Glutamatergic neuron (in vitro differentiated cells): ENCODE measurements around the gene CHCHD10. TPM values are rescaled to one million over a fixed set of nuclear protein-coding genes. Genes with fewer than 3 reads are reported as not detected.

Experiments
- DNase-seq: peaks from one replicate; pipeline ENCODE4 v3.0.0; 2022
- H3K27ac Mint-ChIP-seq: one replicate; pipeline ENCODE4 v1.8.0; 2020; ENCODE audit warnings: mild to moderate bottlenecking, mixed read lengths, inconsistent platforms; ENCODE audit not compliant: unreplicated experiment
- H3K27me3 Mint-ChIP-seq: one replicate; pipeline ENCODE4 v1.8.0; 2020; ENCODE audit warnings: mild to moderate bottlenecking, moderate library complexity, mixed read lengths, inconsistent platforms; ENCODE audit not compliant: unreplicated experiment
- H3K36me3 Mint-ChIP-seq: one replicate; pipeline ENCODE4 v1.8.0; 2020; ENCODE audit warnings: mild to moderate bottlenecking, mixed read lengths, inconsistent platforms; ENCODE audit not compliant: unreplicated experiment
- H3K4me1 Mint-ChIP-seq: one replicate; pipeline ENCODE4 v1.8.0; 2020; ENCODE audit warnings: mild to moderate bottlenecking, low read depth, mixed read lengths, inconsistent platforms; ENCODE audit not compliant: unreplicated experiment
- H3K4me3 Mint-ChIP-seq: one replicate; pipeline ENCODE4 v1.8.0; 2020; ENCODE audit warnings: mild to moderate bottlenecking, mixed read lengths, inconsistent platforms; ENCODE audit not compliant: unreplicated experiment
- H3K9me3 Mint-ChIP-seq: one replicate; pipeline ENCODE4 v1.8.0; 2020; ENCODE audit warnings: mild to moderate bottlenecking, moderate library complexity, mixed read lengths, inconsistent platforms; ENCODE audit not compliant: unreplicated experiment
- CTCF ChIP-seq: fragments of 200-600 bp; sonication (generic); IDR thresholded peaks from one replicate; pipeline ENCODE4 v1.5.0; 2021; ENCODE audit not compliant: partially characterized antibody, unreplicated experiment
- total RNA-seq: library from RNA; stranded (reverse); fragmentation: NEBNext Ultra II Directional; extraction: Animal tissue kit (Norgen Biotek cat#: 25700); gene quantifications from one replicate; pipeline ENCODE4 v1.2.1, GENCODE V29; 2021; ENCODE audit not compliant: unreplicated experiment

CHCHD10 gene
- total RNA-seq, 1 donor from 2014 or later = 35.9 TPM

GRCh38 chr22:23775779-23776375, 8.1 kb upstream of the CHCHD10 start:
- no peak overlapping the region for H3K27ac Mint-ChIP-seq
- H3K36me3 Mint-ChIP-seq = peaks cover 3% of the 10 kb centered on the region
- no peak for DNase-seq
- H3K4me3 Mint-ChIP-seq = no peak overlapping the region
- H3K4me1 Mint-ChIP-seq = peaks cover 10% of the 10 kb centered on the region
- TF ChIP-seq CTCF = no peak
- H3K27me3 Mint-ChIP-seq = peaks cover 18% of the 10 kb centered on the region
- H3K9me3 Mint-ChIP-seq = peaks cover 7% of the 10 kb centered on the region

- Mint-ChIP-seq H3K4me3 (peak overlapping the region; percentile 18), H3K36me3 (peaks cover 3% of the 10 kb centered on the region), H3K27ac (no peak overlapping the region), H3K4me1 (peaks cover 10% of the 10 kb centered on the region), H3K9me3 (peaks cover 6% of the 10 kb centered on the region), H3K27me3 (peaks cover 17% of the 10 kb centered on the region)
- TF ChIP-seq CTCF = no peak
- no peak for DNase-seq
Observed at GRCh38 chr22:23774922-23775436, 7.2 kb upstream of the CHCHD10 start.

- peaks cover 7% of the 10 kb centered on the region for H3K9me3 Mint-ChIP-seq
- peaks cover 18% of the 10 kb centered on the region for H3K27me3 Mint-ChIP-seq
- no peak overlapping the region for H3K27ac Mint-ChIP-seq
- no peak for DNase-seq
- H3K4me1 Mint-ChIP-seq = peaks cover 10% of the 10 kb centered on the region
- H3K4me3 Mint-ChIP-seq = peak overlapping the region; percentile 95
- H3K36me3 Mint-ChIP-seq = no peaks in the 10 kb centered on the region
- TF ChIP-seq CTCF = no peak
Observed at GRCh38 chr22:23774114-23774921, 6.5 kb upstream of the CHCHD10 start.

GRCh38 chr22:23773483-23774113, 5.8 kb upstream of the CHCHD10 start:
- Mint-ChIP-seq H3K27me3 (peaks cover 18% of the 10 kb centered on the region), H3K36me3 (no peaks in the 10 kb centered on the region), H3K9me3 (peaks cover 7% of the 10 kb centered on the region), H3K27ac (peak overlapping the region; percentile 84), H3K4me3 (peak overlapping the region; percentile 95), H3K4me1 (peaks cover 10% of the 10 kb centered on the region)
- TF ChIP-seq CTCF = no peak
- no peak for DNase-seq
